Upper lobe of left lung (tissue), 4 donors: ENCODE data around the gene PLEKHA8.

ENCODE experiments used
- EP300 ChIP-seq, 4 donors: sonication (generic); formaldehyde crosslinking; IDR thresholded peaks; one replicate each; pipeline ENCODE4 v1.5.1; 2017; ENCODE audit warnings: antibody characterized with exemption in 4 of 4, control low read depth in 2 of 4
- POLR2A ChIP-seq, 4 donors: fragments of 450-650 bp; IDR thresholded peaks; one replicate each; pipeline ENCODE4 v1.5.1; 2016 to 2017; ENCODE audit warnings: antibody characterized with exemption in 4 of 4, mild to moderate bottlenecking in 2 of 4
- POLR2AphosphoS5 ChIP-seq, 2 donors: sonication (generic); formaldehyde crosslinking; IDR thresholded peaks; one replicate each; pipeline ENCODE4 v1.5.1; 2017; ENCODE audit warnings: antibody characterized with exemption in 2 of 2

DNA sequence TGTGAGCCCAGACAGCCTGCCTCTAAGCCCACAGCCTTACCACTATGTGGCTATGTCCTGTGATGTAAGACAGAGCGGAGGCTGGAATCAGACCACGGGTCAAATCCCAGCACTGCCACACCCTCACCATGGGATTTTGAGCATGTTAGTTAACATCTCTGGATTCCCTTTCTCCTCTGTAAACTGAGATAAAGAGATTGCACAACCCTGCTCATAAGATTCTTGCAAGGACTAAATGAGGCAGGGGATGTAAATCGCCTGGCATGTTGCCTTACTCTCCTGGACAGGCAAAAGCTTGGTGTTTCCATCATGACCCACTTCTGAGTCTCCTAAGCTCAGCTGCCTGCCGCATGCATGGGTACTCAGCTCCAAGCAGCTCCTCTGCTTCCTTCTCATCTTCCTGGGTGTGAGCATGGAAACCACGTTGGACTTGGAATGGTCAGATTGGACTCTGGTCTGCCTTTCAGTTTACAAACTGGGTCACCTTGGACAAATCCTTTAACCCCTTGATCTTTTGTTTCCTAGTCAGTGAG lies 65.3 kb downstream of the PLEKHA8 start:
- TF ChIP-seq POLR2AphosphoS5 (IDR thresholded peaks at IDR 0.05) (no peak), POLR2A (IDR thresholded peaks at IDR 0.05) (no peak), EP300 (IDR thresholded peaks at IDR 0.05) (no peak)
